DMS153 treated with DMSO at 0.1 percent for 48 hours (cell line): ENCODE results near the gene STAC.
"Not testable (repeated sequence)": the region's sequence is repeated elsewhere in the genome, so short reads cannot be mapped to it uniquely, and the experiment has no call there.

ENCODE experiments used
- DNase-seq: peaks from one replicate; lab custom pipeline; 2025; ENCODE audit not compliant: unreplicated experiment; lab: John Stamatoyannopoulos, UW

STAC gene

GRCh38 chr3:36409862-36410261 is 29.6 kb downstream of the STAC start:
- DNase-seq = no peak

DNA sequence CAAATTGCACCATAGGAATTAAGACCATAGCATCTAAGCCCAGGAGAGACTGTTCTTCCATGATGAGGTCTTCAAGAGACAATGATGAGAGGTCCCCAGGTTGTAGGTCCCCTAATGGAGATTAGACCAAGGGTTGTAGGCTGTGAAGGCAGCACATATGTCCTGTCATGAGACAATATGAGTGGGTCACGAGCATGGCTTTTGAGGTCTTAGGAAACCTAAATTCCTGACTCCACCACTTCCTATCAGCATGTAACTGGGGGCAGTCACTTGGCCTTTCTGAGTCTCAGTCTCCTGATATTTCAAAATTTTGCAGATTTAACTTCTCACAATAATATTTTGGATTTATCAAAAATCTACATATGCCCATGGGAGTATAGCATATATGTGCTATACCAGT is 31.3 kb downstream of the STAC start:
- DNase-seq = no peak

GRCh38 chr3:36416599-36416998 is 36.3 kb downstream of the STAC start:
- no peak for DNase-seq

DNA sequence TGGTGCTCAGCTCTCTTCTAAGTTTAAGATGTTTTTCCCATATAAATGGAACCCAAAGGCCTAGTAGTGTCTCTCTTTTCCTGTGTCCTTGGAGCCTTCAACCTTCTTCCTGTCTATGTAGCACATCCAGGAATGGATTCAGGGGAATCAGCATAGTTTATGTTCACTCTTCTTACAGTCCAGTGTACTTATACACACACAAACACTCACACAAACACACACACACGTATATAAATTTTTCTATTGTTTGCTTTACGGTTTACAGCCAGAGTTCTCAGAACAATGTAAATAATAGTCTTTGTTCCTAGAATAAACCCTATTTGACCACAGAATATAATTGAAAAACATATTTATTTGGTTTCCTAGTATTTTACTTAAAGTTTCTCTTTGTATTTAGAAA is 36.9 kb downstream of the STAC start:
- DNase-seq = no peak

GRCh38 chr3:36418296-36418695 is 38.0 kb downstream of the STAC start:
- no peak for DNase-seq

DNA sequence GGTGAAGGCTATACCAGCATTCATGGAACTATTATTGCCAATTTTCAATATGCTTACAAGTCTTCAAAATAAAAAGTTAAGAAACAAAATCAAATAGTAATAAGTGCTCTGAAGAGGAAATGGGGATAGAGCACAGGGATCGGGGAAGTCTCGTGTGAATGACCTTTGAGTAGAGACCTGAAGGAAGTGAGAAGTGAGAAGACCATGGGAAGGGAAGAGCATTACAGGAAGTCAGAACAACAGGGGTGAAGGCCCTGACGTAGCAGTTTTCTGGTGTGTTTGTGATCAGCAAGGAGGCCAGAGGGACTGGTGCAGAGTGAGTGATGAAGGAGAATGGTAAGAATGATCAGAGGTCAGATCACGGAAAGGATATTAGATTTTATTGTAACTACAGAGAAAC is 48.1 kb downstream of the STAC start:
- no peak for DNase-seq

- DNase-seq = no peak
Observed at GRCh38 chr3:36429986-36430485, 49.7 kb downstream of the STAC start.

- DNase-seq = no peak
Observed at GRCh38 chr3:36433511-36433910, 53.2 kb downstream of the STAC start.

- no peak for DNase-seq
Observed at GRCh38 chr3:36434687-36435426, 54.6 kb downstream of the STAC start.

GRCh38 chr3:36443028-36443686 is 62.9 kb downstream of the STAC start:
- no peak for DNase-seq

GRCh38 chr3:36444909-36445308 is 64.6 kb downstream of the STAC start:
- no peak for DNase-seq

GRCh38 chr3:36446276-36446675 is 66.0 kb downstream of the STAC start:
- no peak for DNase-seq

DNA sequence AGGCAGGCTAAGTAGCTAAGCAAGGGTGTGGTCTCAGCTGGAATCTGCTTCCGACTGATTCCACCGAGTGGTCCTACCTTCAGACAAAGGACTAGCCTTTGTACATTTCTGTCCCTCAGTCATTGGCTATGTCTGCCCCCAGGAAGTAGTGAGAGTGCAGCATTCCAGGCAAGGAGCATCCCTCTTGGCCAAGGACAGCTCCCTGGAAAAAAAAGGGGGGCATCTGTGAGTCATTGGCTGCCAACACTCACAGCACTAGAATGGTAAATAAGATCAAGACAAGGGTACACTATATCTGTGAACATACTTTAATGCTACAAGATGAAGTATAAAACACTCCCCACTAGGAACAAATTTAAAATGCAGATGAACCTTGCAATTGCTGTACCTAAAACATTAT is 66.8 kb downstream of the STAC start:
- no peak for DNase-seq

GRCh38 chr3:36451816-36452215 is 71.5 kb downstream of the STAC start:
- DNase-seq = no peak

DNA sequence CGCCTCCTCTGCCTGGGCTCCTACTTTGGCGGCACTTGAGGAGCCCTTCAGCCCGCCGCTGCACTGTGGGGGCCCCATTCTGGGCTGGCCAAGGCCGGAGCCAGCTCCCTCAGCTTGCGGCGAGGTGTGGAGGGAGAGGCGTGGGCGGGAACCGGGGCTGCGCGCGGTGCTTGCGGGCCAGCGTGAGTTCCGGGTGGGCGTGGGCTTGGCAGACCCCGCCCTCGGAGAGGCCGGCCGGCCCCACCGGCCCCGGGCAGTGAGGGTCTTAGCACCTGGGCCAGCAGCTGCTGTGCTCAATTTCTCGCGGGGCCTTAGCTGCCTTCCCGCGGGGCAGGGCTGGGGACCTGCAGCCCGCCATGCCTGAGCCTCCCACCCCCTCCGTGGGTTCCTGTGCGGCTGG is 72.9 kb downstream of the STAC start:
- DNase-seq = not testable (repeated sequence)

- DNase-seq = not testable (repeated sequence)
Observed at GRCh38 chr3:36453896-36454295, 73.6 kb downstream of the STAC start.

DNA sequence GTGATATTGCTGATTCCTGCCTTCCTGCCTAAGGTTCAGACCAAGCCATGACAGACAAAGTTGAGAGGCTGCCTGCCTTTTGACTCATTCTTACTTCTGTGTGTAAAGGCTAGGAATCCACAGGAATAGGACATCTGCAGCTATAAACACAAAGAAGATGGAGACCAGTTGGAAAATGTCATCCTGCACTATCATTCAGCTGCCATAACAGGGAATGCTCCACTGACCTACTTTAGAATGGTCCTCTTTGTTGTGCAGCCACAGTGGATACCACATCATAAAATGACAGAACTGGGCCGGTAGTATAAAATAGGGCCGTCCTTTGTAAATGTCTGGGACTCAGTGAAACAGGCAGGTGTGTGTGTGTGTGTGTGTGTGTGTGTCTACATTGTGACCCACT is 75.1 kb downstream of the STAC start:
- no peak for DNase-seq

- no peak for DNase-seq
Observed at GRCh38 chr3:36456784-36457183, 76.5 kb downstream of the STAC start.

DNA sequence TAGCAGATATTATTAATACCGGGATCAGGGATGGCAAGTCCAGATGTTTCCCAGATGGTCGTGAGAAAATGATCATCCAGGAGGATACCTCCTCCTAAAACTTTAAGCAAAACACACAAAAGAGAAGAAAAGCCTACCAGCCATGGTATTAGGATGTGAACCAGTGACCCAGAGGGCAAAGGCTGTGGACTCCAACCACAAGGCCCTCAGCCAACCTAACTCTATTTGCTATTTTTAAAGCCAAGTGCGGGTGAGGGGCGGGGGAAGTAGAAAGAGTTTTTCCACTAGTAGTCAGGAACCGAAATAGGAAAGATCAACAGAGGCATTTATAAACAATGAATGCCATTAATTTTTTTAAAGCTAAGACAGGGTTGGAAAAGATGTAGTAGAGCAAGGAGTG is 77.4 kb downstream of the STAC start:
- no peak for DNase-seq

GRCh38 chr3:36459177-36459576 is 78.9 kb downstream of the STAC start:
- no peak for DNase-seq

GRCh38 chr3:36461597-36461996 is 81.3 kb downstream of the STAC start:
- no peak for DNase-seq

- not testable (repeated sequence) for DNase-seq
Observed at GRCh38 chr3:36472045-36472444, 91.7 kb downstream of the STAC start.

GRCh38 chr3:36475558-36475957 is 95.3 kb downstream of the STAC start:
- DNase-seq = no peak
